HepG2 (cell line): ENCODE results near the gene RABGGTA. TPM values are rescaled to one million over a fixed set of nuclear protein-coding genes. Genes with fewer than 3 reads are reported as not detected.
A peak's percentile ranks its signal among the peaks of the same experiment; 100 is the strongest.

Experiments
- ARID5B ChIP-seq: IDR thresholded peaks from 2 replicates; pipeline ENCODE4 v1.4.0; 2020; ENCODE audit warnings: mild to moderate bottlenecking, missing genetic modification reagents
- CREB3 ChIP-seq: sonication (generic); formaldehyde crosslinking; IDR thresholded peaks from 2 replicates; pipeline ENCODE4 v1.5.0; 2020; ENCODE audit warnings: missing genetic modification reagents
- HIVEP1 ChIP-seq: sonication (generic); formaldehyde crosslinking; IDR thresholded peaks from 2 replicates; pipeline ENCODE4 v1.4.0; 2020; ENCODE audit warnings: mild to moderate bottlenecking, missing genetic modification reagents
- IRF9 ChIP-seq: sonication (generic); formaldehyde crosslinking; IDR thresholded peaks from 2 replicates; pipeline ENCODE4 v1.8.0; 2022; ENCODE audit warnings: missing genetic modification reagents, mild to moderate bottlenecking, borderline replicate concordance
- JARID2 ChIP-seq: sonication (generic); formaldehyde crosslinking; IDR thresholded peaks from 2 replicates; pipeline ENCODE4 v1.8.1; 2023; ENCODE audit warnings: missing genetic modification reagents, inconsistent platforms; ENCODE audit not compliant: insufficient replicate concordance
- PAXIP1 ChIP-seq: sonication (generic); formaldehyde crosslinking; conservative IDR thresholded peaks from 2 replicates; pipeline ENCODE4 v1.4.0; 2020; ENCODE audit warnings: mild to moderate bottlenecking, missing genetic modification reagents, moderate library complexity
- SAFB2 ChIP-seq: sonication (generic); formaldehyde crosslinking; IDR thresholded peaks from 2 replicates; pipeline ENCODE4 v1.5.1; 2020; ENCODE audit warnings: missing genetic modification reagents, low read depth, mild to moderate bottlenecking, borderline replicate concordance
- TGIF2 ChIP-seq: IDR thresholded peaks from 2 replicates; pipeline ENCODE4 v1.6.1; 2016; ENCODE audit warnings: control low read depth, missing compliant biosample characterization
- ZNF274 ChIP-seq: sonication (generic); formaldehyde crosslinking; IDR thresholded peaks from 2 replicates; pipeline ENCODE4 v1.5.1; 2020; ENCODE audit warnings: mild to moderate bottlenecking, missing genetic modification reagents
- ZNF33A ChIP-seq: sonication (generic); formaldehyde crosslinking; IDR thresholded peaks from 2 replicates; pipeline ENCODE4 v1.5.1; 2020; ENCODE audit warnings: missing genetic modification reagents, mild to moderate bottlenecking, moderate library complexity, borderline replicate concordance
- ZNF354B ChIP-seq: sonication (generic); formaldehyde crosslinking; IDR thresholded peaks from 2 replicates; pipeline ENCODE4 v1.8.0; 2022; ENCODE audit warnings: mild to moderate bottlenecking, missing genetic modification reagents
- ZNF646 ChIP-seq: sonication (generic); formaldehyde crosslinking; IDR thresholded peaks from 2 replicates; pipeline ENCODE4 v1.9.0; 2021; ENCODE audit warnings: mild to moderate bottlenecking, missing genetic modification reagents
- polyA plus RNA-seq, 8 experiments: library from polyadenylated mRNA; depleted of rRNA in 3 of 8; stranded (reverse) in 7 of 8; unstranded in 1 of 8; fragments of >200 nt; fragmentation: Illumina TruSeq in 4 of 8; extraction: Trizol in 4 of 8; gene quantifications; 2 replicates each; pipeline versions ENCODE4 v1.2.1 to v1.2.3, GENCODE V29; 2011 to 2016; ENCODE audit warnings: low read depth in 4 of 8, missing spikeins in 1 of 8, mixed read lengths in 1 of 8; ENCODE audit not compliant: insufficient read depth in 1 of 8
- total RNA-seq, 5 experiments: library from RNA; depleted of rRNA; stranded (reverse); fragments of >200 nt; fragmentation: Illumina TruSeq; extraction: Trizol; gene quantifications; 2 replicates each; pipeline ENCODE4 v1.2.3, GENCODE V29; 2016; ENCODE audit warnings: low read depth in 1 of 5

Gene RABGGTA
- total and polyA plus RNA-seq, 2 of the 13 experiments (the other 11 are each of a cell fraction or from before 2014, with no cell fraction given), result 57.9 to 90.8 TPM

- TF ChIP-seq IRF9 (CRISPR knock-in tag) (peak; percentile 100), TGIF2 (no peak; the same call in 1 of the 2 replicates), CREB3 (CRISPR knock-in tag) (peak; percentile 99), ZNF646 (CRISPR knock-in tag) (peak; percentile 59), SAFB2 (CRISPR knock-in tag) (peak; percentile 100), HIVEP1 (peak; percentile 95), JARID2 (CRISPR knock-in tag) (no peak), ZNF33A (no peak), PAXIP1 (CRISPR knock-in tag) (peak; percentile 91), ZNF354B (peak; percentile 99), ARID5B (CRISPR knock-in tag) (peak; percentile 86), ZNF274 (peak; percentile 99)
These were observed at the start of gene RABGGTA (continued) for GRCh38 chr14:24271134-24271833.
